Medulla oblongata (tissue), 1 donor: ENCODE data around the gene OR4X1.
"Not testable (repeated sequence)": the region's sequence is repeated elsewhere in the genome, so short reads cannot be mapped to it uniquely, and the experiment has no call there.

Source experiments
- DNase-seq: peaks from one replicate; pipeline ENCODE4 v3.0.0-alpha.2; 2015; ENCODE audit errors: extremely low spot score

Gene OR4X1

DNA sequence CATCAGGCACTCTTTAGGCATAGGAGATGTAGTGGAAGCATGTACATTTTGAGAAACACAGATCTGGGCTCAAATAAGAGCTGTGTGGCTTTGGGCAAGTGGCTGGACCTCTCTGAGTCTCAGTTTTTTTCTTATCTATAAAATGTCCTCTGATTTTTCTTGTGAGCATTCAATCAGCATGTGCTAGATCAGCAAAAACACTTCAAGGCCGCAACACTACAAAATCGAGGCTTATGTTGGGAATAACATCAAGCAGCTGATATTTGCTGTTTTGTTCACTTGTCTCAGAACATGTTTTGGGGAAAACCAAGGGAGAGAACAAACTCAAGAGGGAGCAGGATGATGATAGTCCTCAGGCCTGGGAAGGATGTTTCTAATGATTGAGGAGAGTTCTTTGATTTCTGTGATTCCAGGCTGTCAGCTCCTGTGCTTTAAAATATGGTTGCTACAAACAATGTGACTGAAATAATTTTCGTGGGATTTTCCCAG, at the start of gene OR4X1:
OR4X1 (plus strand) TSS at position 439 of the 489 bp plus-strand sequence; CDS start at position 439, 0 bp downstream.
- no peak for DNase-seq

- no peak for DNase-seq
Observed at GRCh38 chr11:48216510-48216909, 47.2 kb upstream of the OR4X1 start, which contains the start of gene OR4B1. TSS of gene OR4B1 (plus strand) at chr11:48216810. CDS start at chr11:48216810, 0 bp downstream.

DNA sequence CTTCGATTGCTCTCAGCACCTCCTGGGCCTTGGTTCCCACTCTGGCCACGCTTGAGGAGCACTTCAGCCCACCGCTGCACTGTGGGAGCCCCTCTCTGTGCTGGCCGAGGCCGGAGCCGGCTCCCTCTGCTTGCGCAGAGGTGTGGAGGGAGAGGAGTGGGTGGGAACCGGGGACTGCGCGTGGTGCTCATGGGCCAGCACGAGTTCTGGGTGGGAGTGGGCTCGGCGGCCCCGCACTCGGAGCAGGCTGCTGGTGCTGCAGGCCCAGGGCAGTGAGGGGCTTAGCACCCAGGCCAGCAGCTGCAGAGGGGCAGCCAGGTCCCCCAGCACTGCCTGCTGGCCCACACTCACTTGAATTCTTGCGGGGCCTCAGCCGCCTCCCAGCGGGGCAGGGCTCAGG, 34.9 kb upstream of the OR4X1 start:
- DNase-seq: no peak

GRCh38 chr11:48230057-48230456, 33.6 kb upstream of the OR4X1 start:
- DNase-seq: not testable (repeated sequence)

GRCh38 chr11:48237727-48238126, 25.9 kb upstream of the OR4X1 start:
- no peak for DNase-seq

- DNase-seq: no peak
Observed at GRCh38 chr11:48242501-48242900, 21.2 kb upstream of the OR4X1 start.

DNA sequence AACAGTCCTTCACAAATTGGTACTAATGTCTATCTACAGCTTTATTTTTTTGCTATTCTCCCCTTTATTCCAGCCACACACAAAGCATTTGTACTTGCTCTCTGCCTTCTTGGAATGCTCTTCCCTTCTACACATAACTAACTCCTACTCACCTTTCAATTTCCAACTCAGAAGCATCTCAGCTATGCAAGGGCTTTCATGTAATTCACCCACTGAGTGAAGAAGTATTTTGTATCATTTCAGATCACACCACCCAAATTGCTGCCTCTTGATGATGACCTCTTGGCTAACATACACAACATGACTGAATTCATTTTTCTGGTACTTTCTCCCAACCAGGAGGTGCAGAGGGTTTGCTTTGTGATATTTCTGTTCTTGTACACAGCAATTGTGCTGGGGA, 18.9 kb upstream of the OR4X1 start, which contains the start of gene OR4X2:
OR4X2 (plus strand) TSS at position 301 of the 400 bp plus-strand sequence; CDS start at position 301, 0 bp downstream.
- no peak for DNase-seq

DNA sequence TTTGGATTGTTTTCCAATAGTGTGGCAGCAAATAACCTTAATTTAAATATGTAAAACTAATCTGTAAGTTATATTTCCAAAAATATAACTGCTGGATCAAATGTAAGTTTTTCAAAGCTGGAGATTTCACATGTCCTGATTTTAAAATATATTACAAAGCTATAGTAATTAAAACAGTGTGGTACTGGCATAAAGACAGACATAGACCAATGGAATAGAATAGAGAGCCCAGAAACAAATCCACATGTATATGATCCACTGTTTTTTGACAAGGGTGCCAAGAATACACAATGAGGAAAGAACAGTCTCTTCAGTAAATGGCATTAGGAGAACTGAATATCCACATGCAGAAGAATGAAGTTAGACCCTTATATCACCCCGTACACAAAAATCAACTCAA, 14.8 kb upstream of the OR4X1 start:
- DNase-seq: no peak

DNA sequence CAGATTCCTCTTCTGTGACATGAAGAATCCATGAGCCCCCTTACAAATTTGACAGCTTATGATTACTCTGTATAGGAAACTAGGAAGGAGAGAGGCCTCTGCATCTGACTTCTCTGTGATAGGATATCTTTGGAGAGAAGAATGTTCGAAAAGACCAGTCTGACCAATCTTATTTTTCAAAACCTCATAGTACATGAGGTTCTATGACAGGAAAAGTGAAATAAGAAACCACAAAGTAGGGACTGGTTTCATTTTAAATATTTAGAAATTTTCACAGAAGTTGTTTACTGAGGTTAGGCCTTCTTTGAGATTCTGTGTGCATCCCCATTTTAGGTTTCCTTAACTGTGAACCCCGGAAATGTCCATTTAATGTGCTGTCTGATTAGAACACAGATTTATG, 2.1 kb upstream of the OR4X1 start:
- no peak for DNase-seq

DNA sequence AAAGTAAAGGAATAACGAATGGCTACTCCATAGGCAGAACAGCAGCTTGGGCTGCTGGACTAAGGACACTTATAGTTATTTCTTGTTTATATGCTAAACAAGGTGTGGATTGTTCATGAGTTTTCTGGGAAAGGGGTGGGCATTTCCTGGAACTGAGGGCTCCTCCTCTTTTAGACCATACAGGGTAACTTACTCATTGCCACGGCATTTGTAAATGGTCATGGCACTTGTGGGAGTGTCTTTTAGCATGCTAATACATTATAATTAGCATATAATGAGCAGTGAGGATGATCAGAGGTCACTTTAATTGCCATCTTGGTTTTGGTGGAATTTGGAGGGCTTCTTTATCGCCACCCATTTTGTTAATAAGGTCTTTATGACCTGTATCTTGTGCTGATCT, 7.0 kb downstream of the OR4X1 start:
- DNase-seq: no peak

DNA sequence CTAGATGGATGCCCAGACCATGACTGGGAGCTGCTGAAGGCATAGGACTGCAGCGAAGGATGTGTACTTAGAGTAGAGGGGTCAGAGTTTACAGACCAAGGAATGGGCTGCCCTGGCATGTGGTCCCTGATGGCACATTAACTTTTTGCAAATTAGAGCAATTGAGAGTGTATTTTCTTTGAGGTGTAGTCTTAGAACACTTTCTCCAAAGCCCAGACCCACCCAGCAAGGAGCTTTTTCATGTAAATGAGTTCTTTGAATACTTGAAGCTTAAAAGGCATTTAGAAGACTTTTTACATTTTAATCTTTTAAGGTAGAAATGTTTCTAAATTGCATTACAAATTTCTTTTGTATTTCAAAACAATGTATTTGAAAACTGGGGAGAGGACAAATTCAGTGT, 8.9 kb downstream of the OR4X1 start:
- DNase-seq: no peak

GRCh38 chr11:48305923-48306322, 42.3 kb downstream of the OR4X1 start, which contains the start of gene OR4S1:
TSS of gene OR4S1 (plus strand) at chr11:48306223. CDS start at chr11:48306223, 0 bp downstream.
- DNase-seq: no peak

DNA sequence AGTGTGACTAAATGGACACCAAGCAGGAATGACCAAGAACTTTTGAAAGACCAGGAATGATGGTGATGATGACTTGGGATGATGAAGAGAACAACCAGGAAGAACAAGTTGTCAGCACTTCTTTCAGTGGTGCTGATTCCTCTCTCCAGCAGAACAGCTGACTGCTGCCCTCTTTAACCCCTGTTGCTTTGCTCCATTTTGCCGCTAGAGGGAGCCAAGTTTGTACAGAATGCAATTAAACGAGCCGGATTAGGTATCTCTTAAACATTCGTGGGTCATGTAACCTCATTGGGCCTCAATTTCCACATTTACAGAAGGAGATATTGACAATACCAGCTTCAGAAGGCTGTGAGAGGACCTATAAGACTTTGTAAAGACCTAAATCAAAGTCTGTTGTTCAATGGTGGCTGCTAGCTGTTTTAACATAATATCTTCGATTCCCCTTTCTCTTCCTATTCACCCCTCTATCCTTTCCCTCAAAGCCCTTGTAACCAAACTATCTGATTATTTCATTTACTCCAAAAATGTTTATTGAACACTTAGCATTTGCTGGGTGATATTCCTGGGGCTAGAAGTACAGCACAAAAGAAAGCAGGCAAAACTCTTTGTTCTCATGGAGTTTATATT, 44.2 kb downstream of the OR4X1 start:
- peak; percentile 81 for DNase-seq

DNA sequence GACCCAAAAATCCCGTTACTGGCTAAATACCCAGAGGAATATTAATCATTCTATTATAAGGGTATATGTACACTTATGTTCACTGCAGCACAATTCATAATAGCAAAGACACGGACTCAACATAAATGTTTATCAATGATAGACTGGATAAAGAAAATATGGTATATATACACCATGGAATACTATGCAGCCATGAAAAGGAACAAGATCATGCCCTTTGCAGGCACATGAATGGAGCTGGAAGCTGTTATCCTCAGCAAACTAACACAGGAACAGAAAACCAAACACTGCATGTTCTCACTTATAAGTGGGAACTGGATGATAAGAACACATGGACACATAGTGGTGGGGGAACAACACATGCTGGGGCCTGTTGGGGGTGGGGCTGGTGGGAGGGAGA, 49.9 kb downstream of the OR4X1 start:
- DNase-seq: not testable (repeated sequence)
